IPS-NIHi11 (cell line): ENCODE measurements around the gene ZBTB20.
"Not testable (repeated sequence)": the region's sequence is repeated elsewhere in the genome, so short reads cannot be mapped to it uniquely, and the experiment has no call there.

Experiments
- DNase-seq: peaks from one replicate; pipeline ENCODE4 v3.0.0; 2012; ENCODE audit warnings: mixed read lengths, low spot score

ZBTB20 gene

GRCh38 chr3:115147329-115148141 is 447 bp upstream of the ZBTB20 start:
- peak; percentile 84 for DNase-seq

DNA sequence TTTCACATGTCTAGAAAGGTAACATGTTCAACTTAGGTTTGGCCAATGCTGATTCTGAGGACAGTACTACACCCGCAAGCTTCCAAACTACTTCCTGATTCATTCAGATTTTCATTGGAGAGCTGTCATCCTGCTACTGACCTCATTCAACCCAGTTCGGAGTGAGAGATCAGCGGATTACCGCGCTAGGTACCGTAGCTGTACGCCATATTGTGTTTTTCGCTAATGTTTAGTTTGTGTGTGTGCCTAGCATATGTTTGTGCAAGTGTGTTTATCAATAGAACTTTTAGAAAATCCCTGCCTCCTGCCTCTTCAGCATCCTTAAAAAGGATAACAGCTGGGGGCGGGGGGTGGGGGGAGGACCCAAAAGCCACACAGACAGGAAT is 1.1 kb downstream of the ZBTB20 start:
- DNase-seq, result peak; percentile 13

DNA sequence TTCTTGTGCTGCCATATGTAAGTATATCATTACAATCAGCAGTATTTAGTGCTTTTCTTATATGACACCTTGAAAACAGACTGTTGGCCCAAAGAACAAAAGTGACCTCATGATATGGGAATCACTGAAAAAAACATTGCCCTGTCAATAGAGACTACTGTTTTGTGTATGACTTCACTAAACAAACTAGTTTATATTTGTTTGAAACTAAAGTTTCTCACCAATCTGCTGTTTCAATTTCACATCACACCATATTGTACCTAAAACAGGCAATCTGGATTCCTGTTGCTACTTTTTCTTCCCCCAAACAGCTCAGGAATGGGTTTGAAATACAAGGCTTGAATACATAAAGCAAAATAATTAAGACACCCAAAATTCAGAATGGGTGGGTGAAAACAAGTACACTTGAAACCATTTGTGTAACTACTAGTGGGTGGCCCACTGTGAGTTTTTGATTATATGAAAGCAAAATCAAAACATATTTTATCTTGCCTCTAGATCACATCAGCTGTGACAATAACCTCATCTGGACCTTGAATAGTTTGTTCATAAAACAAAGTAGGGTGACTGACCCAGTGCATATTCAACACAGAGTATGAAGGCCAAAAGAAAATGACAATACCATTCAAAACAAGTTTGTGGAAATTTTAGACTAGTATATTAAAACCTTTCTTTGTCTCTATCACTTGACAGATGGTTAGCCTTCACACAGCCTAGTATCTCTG is 5.9 kb downstream of the ZBTB20 start:
- no peak for DNase-seq

GRCh38 chr3:115139072-115139471 is 8.0 kb downstream of the ZBTB20 start:
- no peak for DNase-seq

DNA sequence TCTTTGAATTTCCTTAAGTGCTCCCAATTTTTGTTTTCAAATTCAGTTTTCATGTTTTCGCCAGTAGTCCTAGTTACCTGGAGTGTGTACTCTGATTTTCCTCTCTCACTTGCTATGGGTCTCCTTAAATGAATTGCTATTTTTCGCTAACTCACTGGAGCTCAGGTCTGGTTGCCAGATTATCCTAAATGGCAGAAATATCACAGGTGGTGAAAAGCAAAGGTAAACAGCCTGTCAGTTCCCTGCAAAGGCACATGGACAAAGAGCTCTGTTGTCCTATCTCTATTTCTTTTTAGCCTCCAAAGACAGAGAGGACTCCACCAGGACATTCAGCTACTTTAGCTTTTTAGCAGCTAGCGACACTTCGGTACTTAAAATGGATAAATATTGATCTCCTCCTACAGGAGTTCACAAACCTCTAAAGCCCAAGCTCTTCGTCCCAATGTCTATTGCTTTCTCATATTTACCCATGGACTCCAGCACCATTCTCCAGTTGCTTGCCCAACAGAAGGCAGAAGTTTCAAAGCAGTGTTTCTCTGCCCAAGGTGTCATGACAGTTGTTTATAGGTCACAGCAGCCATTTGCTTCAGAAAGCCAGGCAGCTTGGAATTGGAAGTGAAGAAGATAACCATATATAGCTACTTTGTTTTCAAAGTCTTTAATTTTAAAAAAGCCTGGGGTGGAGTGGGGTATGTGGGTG is 12.3 kb downstream of the ZBTB20 start:
- no peak for DNase-seq

DNA sequence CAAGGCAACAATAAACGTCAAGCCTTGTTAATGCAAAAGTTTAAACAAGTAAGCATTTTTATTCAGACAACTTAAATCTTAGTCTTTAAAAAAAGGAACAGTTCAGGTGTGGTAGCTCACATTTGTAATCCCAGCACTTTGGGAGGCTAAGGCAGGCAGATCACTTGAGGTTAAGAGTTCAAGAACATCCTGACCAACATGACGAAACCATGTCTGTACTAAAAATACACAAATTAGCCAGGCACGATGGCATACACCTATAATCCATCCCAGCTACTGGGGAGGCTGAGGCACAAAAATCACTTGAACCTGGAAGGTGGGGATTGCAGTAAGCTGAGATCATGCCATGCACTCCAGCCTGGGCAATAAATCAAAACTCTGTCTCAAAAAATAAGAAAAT is 19.9 kb downstream of the ZBTB20 start:
- DNase-seq, result no peak

DNA sequence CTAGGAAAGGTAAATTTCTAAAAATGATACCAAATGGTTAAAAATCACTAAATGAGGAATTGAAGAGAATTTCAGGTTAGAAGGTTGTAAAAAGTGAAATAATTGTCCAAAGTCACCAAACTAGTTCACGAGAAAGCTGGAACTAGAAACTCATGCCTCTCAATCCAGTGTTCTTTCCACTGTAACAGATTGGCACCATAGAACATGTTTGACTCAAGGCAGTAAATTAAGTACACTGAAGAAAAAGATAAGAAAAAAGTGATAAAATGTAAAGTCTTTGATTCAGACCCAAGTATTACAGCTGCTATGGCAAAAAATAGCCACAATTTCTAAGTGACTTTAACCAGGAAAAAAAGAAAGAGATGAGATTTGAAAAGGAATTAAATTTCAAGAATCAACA is 26.5 kb downstream of the ZBTB20 start:
- DNase-seq, result no peak

GRCh38 chr3:115113367-115113766 is 33.7 kb downstream of the ZBTB20 start:
- peak; percentile 4 for DNase-seq

DNA sequence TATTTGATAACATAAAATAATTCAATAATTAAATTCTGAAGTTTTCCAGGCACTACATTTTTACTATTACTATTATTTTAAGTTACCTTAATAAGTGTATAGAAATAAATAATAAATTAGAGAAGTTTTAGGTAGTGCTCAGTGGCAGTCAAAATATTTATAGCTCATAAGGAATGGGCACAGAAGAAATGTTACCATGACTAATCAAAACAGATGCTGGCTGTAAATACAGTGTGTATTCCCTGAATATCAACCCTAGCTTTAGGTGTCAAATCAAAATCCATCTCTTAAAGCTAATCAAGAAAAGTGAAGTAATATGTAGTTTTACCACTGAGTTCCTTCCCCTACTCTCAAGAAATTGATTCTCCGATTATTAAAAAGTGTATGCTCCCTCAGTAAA is 35.5 kb downstream of the ZBTB20 start:
- no peak for DNase-seq

DNA sequence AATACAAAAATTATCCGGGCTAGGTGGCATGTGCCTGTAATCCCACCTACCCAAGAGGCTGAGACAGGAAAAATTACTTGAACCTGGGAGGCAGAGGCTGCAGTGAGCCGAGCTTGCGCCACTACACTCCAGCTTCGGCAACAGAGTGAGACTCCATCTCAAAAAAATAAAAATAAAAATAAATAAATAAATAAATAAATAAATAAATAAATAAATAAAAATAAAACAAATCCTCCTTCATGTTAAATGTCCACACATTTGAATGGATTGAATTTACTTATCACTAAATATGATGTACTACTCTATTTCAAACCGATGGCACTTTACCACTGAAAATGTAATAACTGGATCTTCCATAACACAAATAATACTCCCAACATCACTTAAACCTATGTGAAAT is 36.3 kb downstream of the ZBTB20 start:
- no peak for DNase-seq

DNA sequence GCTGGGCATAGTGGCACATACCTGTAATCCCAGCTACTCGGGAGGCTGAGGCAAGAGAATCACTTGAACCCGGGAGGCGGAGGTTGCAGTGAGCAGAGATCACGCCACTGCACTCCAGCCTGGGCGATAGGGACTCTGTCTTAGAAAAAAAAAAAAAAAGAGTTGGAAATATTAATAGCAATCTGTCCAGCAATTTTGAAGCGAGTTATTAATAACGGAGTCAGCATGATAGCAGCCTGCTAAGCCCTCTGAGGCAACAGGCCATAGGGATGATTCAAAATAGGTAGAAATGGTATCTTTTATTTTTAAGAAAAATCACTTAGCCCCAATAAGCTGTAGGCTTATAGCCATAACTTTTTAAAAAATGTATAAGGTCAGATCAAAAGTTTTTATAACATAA is 37.0 kb downstream of the ZBTB20 start:
- DNase-seq, result not testable (repeated sequence)

- DNase-seq, result no peak
Observed at GRCh38 chr3:115108614-115109013, 38.5 kb downstream of the ZBTB20 start.

DNA sequence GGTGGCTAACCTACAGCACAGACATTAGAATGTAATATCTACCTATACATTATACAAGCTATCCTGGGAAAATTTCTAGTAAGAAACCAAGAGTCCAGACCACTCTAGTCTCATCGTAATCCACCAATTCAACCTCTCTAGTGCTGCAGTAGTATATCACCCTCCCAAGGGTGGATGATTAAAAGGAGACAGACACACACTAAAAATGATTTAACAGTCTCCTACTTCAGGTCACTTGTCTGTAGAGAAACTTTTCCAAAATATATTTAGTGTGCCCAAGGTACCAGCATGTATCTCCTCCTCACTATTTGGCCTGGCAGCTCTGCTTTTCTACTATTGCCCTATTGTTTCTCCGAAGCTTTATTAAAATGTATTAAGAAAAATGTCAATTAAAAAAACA is 45.0 kb downstream of the ZBTB20 start:
- DNase-seq, result no peak

DNA sequence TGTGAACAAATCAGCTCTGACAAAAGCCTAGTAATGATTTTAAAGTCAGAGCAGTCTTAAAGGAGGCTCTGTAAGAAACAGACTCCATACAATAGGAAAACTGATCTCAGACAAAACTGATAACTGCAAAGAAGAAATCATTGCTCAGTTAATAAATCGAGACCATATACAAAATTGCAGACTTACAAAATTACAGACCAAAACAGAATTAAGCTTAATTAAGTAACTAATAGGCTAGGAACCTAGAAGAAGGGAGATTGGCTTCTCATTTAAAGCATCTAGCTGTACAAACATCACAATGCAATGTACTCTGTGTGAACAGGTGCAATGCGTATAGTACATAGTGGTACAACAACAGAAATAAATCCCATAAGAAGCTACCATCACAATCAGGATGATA is 46.3 kb downstream of the ZBTB20 start:
- no peak for DNase-seq

DNA sequence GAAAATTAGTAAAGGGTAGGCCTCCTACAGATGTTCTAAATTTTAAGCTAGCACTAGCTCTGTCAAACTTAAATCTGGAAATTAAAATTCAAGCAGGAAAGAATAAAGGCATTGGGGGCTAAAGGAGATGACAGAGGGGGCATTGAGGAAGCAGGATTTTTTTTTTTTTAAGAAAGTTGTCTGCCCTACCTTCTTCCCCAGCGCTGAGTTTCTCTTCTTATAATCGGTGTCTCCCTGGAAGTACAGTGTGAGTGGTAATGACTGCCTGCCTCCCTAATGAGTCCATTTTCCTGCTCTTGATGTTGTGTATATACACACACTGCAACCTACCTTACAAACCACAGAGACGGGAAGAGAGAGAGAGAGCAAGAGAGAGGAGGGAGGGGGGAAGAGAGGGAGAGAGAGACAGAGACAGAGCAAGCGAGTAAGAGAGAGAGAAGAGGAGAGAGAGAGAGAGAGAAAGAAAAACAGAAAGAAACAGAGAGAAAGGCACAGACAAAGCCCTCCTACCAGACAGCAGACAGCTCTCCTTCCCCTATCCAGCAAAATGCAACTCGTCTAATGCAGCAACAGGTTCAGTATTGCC is 47.0 kb downstream of the ZBTB20 start:
- peak; percentile 4 for DNase-seq

GRCh38 chr3:115099134-115099985 is 47.7 kb downstream of the ZBTB20 start:
- DNase-seq, result no peak

DNA sequence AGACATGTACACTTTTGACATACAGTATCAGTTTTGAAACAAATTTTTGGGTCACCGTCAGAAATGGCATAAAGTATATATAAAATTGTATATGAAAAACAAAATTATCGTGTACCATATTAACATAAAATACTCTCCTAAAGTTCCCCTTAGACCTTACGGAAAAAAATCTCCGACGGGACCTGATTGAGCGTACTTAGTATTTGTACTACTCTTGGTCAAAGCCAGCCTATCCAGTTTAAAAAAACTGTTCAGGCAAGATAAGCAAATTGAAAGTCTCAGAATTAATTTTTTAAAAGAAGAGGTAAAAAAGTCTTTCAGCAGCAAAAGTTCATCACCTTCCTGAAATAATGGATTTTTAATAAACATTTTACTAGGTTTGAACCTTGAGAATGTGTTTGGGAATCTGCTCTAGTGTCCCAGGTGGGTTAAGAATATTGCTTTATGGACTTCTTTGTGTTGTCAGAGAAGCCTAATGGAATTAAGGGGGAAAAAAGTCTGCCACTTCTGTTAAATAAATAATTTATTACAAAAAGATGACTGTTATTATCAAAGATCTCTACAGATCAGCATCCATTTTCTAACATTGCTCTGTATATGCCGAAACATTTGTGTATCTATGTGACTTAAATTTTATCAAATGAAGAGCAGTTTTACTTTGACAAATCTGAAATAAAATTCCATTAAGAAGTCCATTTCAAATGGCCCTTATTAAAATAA is 48.6 kb downstream of the ZBTB20 start:
- no peak for DNase-seq

DNA sequence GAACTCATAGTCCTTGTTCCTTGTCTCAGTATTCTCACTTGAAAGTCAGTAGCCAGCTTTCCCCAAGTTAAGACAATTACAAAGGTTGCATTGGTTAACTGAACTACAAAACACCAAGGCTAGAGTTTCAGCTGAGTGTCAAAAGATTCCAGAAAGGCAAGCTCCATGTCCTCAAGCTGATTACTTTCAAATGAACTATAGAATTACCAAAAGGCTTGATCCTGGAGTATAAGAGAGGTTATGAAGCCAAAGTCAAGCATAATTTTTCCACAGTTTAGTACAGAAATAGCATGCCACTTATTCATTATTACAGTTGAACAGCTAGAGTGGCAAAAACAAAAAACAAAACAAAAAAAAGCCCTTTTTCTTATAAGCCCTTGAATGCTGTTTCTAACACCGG is 51.9 kb downstream of the ZBTB20 start:
- no peak for DNase-seq

GRCh38 chr3:115092220-115092791 is 54.8 kb downstream of the ZBTB20 start:
- peak; percentile 57 for DNase-seq

- DNase-seq, result no peak
Observed at GRCh38 chr3:115090712-115091111, 56.4 kb downstream of the ZBTB20 start.

DNA sequence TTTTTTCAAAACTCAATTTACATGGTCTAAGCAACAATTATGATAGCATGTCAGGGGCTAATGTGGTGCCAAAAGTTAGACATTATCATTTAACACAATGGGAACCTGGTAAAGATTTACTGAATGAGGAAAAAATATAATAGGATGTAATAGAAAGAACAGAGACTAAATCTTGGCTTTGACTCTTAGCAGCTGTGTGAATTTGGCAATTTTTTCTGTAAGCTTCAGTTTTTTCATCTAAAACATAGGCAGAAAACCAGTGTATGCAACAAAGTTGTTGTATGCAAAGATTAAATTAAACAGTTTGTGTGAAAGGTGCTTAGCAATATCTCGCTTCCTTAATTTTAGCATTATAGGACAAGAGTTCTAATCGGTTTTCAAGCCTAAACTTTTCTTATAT is 57.6 kb downstream of the ZBTB20 start:
- no peak for DNase-seq
